IMR-90 (cell line): ENCODE measurements around the gene MTA1. TPM values are rescaled to one million over a fixed set of nuclear protein-coding genes. Genes with fewer than 3 reads are reported as not detected.

ENCODE experiments used
- ATAC-seq: fragments of 200-7000 bp; cut with Tn5 transposase; 2 replicates; pipeline ENCODE4 v1.9.1; 2020; ENCODE audit warnings: low read depth, mild to moderate bottlenecking, moderate library complexity
- BruUV-seq: library from RNA; stranded (reverse); fragments of 400-500 nt; replicated peaks from 2 replicates; lab custom pipeline; 2021; lab: Mats Ljungman, UMichigan
- CTCF ChIA-PET: fragments of 300-600 bp; formaldehyde crosslinking; extraction: SDS; loops from one replicate; lab custom pipeline; 2021; ENCODE audit warnings: antibody characterized with exemption; lab: Yijun Ruan, JAX
- POLR2A ChIA-PET: fragments of 300-600 bp; sonication (Branson Sonifier 250); formaldehyde crosslinking; loops from one replicate; lab custom pipeline; 2022; ENCODE audit warnings: antibody characterized with exemption; ENCODE audit not compliant: unreplicated experiment; lab: Charles Lee
- DNase-seq: peaks from one replicate; pipeline ENCODE4 v3.0.0; 2013
- H2AFZ ChIP-seq: replicated peaks from 2 replicates; pipeline ENCODE3; 2013; ENCODE audit warnings: low read length, mild to moderate bottlenecking; ENCODE audit not compliant: poor library complexity
- H2AK5ac ChIP-seq: 2 replicates; pipeline ENCODE4 v1.6.1; 2013; ENCODE audit warnings: low read depth, low read length, inconsistent platforms
- H2AK9ac ChIP-seq: replicated peaks from 2 replicates; pipeline ENCODE3; 2013; ENCODE audit warnings: mild to moderate bottlenecking, low read depth, low read length, moderate library complexity; ENCODE audit not compliant: poor library complexity
- H2BK120ac ChIP-seq: 2 replicates; pipeline ENCODE4 v1.6.1; 2013; ENCODE audit warnings: low read depth, low read length, inconsistent platforms
- H2BK15ac ChIP-seq: 3 replicates; pipeline ENCODE4 v1.6.1; 2013; ENCODE audit warnings: low read depth, low read length, inconsistent platforms
- H2BK20ac ChIP-seq: 2 replicates; pipeline ENCODE4 v1.6.1; 2013; ENCODE audit warnings: low read depth, mild to moderate bottlenecking, inconsistent platforms, low read length, moderate library complexity
- H2BK5ac ChIP-seq: 2 replicates; pipeline ENCODE4 v1.6.1; 2013; ENCODE audit warnings: mild to moderate bottlenecking, low read depth, low read length, inconsistent platforms; ENCODE audit not compliant: poor library complexity, severe bottlenecking
- H3K14ac ChIP-seq: replicated peaks from 2 replicates; pipeline ENCODE4 v1.6.1; 2013; ENCODE audit warnings: low read depth, low read length, inconsistent platforms
- H3K18ac ChIP-seq: 2 replicates; pipeline ENCODE4 v1.6.1; 2013; ENCODE audit warnings: low read depth, low read length, control low read depth
- H3K23ac ChIP-seq: 2 replicates; pipeline ENCODE4 v1.6.1; 2013; ENCODE audit warnings: low read depth, low read length, inconsistent platforms
- H3K27ac ChIP-seq: 2 replicates; pipeline ENCODE4 v1.5.1; 2013; ENCODE audit warnings: mild to moderate bottlenecking, control low read depth, low read length; ENCODE audit not compliant: insufficient read depth
- H3K27me3 ChIP-seq: 2 replicates; pipeline ENCODE4 v1.6.1; 2013; ENCODE audit warnings: low read length; ENCODE audit not compliant: control insufficient read depth, insufficient read depth
- H3K36me3 ChIP-seq: 2 replicates; pipeline ENCODE4 v1.6.1; 2013; ENCODE audit warnings: low read length, mixed read lengths; ENCODE audit not compliant: control insufficient read depth, insufficient read depth
- H3K4ac ChIP-seq: 2 replicates; pipeline ENCODE4 v1.6.1; 2013; ENCODE audit warnings: low read depth, low read length, inconsistent platforms
- H3K4me1 ChIP-seq: 2 replicates; pipeline ENCODE4 v1.6.1; 2013; ENCODE audit warnings: low read length, mixed read lengths; ENCODE audit not compliant: control insufficient read depth, insufficient read depth
- H3K4me2 ChIP-seq: 2 replicates; pipeline ENCODE4 v1.6.1; 2013; ENCODE audit warnings: low read depth, mild to moderate bottlenecking, control low read depth, low read length, moderate library complexity
- H3K4me3 ChIP-seq: 2 replicates; pipeline ENCODE4 v1.5.1; 2013; ENCODE audit warnings: low read depth, mild to moderate bottlenecking, control low read depth, low read length, moderate library complexity; ENCODE audit not compliant: insufficient read depth
- H3K56ac ChIP-seq: 2 replicates; pipeline ENCODE4 v1.6.1; 2013; ENCODE audit warnings: low read length, inconsistent platforms; ENCODE audit not compliant: insufficient read depth; ENCODE audit errors: extremely low read depth
- H3K79me1 ChIP-seq, 2 experiments: 2 replicates each; pipeline ENCODE4 v1.6.1; 2013; ENCODE audit warnings: low read length in 2 of 2, inconsistent platforms in 1 of 2, low read depth in 1 of 2
- H3K9ac ChIP-seq: 2 replicates; pipeline ENCODE4 v1.6.1; 2013; ENCODE audit warnings: low read depth, low read length, control low read depth
- H3K9me1 ChIP-seq: 2 replicates; pipeline ENCODE4 v1.6.1; 2013; ENCODE audit warnings: low read length, inconsistent platforms; ENCODE audit not compliant: insufficient read depth
- H3K9me3 ChIP-seq: 2 replicates; pipeline ENCODE4 v1.6.1; 2013; ENCODE audit warnings: low read length; ENCODE audit not compliant: control insufficient read depth, insufficient read depth
- H4K20me1 ChIP-seq: 2 replicates; pipeline ENCODE4 v1.6.1; 2013; ENCODE audit warnings: low read length, inconsistent platforms; ENCODE audit not compliant: insufficient read depth
- H4K5ac ChIP-seq: 2 replicates; pipeline ENCODE4 v1.6.1; 2013; ENCODE audit warnings: mild to moderate bottlenecking, low read depth, low read length, control low read depth
- H4K8ac ChIP-seq, 2 experiments: 2 replicates each; pipeline ENCODE4 v1.6.1; 2013; ENCODE audit warnings: low read depth in 2 of 2, low read length in 2 of 2, control low read depth in 1 of 2, inconsistent platforms in 1 of 2
- H4K91ac ChIP-seq: 2 replicates; pipeline ENCODE4 v1.6.1; 2013; ENCODE audit warnings: low read depth, low read length, inconsistent platforms; ENCODE audit not compliant: insufficient read depth
- CEBPB ChIP-seq: IDR thresholded peaks from 2 replicates; pipeline ENCODE4 v1.6.1; 2012; ENCODE audit warnings: low read depth, low read length, improper control_type of control experiment
- FOS ChIP-seq: fragments of 150-350 bp; IDR thresholded peaks from 2 replicates; pipeline ENCODE4 v1.6.1; 2016; ENCODE audit warnings: low read depth, low read length
- MAZ ChIP-seq: IDR thresholded peaks from 2 replicates; pipeline ENCODE4 v1.6.1; 2012; ENCODE audit warnings: low read depth, mild to moderate bottlenecking, low read length, improper control_type of control experiment, moderate library complexity, borderline replicate concordance
- MXI1 ChIP-seq: IDR thresholded peaks from 2 replicates; pipeline ENCODE4 v1.6.1; 2012; ENCODE audit warnings: low read depth, mild to moderate bottlenecking, low read length, moderate library complexity, borderline replicate concordance
- NFE2L2 ChIP-seq: fragments of 150-350 bp; IDR thresholded peaks from 2 replicates; pipeline ENCODE4 v1.6.1; 2016; ENCODE audit warnings: low read depth, mild to moderate bottlenecking, low read length
- POLR2A ChIP-seq: IDR thresholded peaks from 2 replicates; pipeline ENCODE4 v1.6.1; 2012; ENCODE audit warnings: mild to moderate bottlenecking, low read depth, low read length
- RCOR1 ChIP-seq: IDR thresholded peaks from 2 replicates; pipeline ENCODE4 v1.6.1; 2012; ENCODE audit warnings: mild to moderate bottlenecking, low read length, improper control_type of control experiment; ENCODE audit not compliant: insufficient replicate concordance
- WGBS, 2 experiments: methylation state at CpG; one replicate each; pipeline versions ENCODE4 v1.1.5 to v1.1.7; 2013; ENCODE audit warnings: missing lambda C conversion rate in 2 of 2; ENCODE audit not compliant: insufficient read length in 1 of 2; ENCODE audit errors: extremely low coverage in 2 of 2; 5-methylcytosine and 5-hydroxymethylcytosine counted together
- dilution Hi-C: fragments of 300-500 bp; cut with HindIII; formaldehyde crosslinking; loops from one replicate; pipeline ENCODE4 v1.14.3; 2018; ENCODE audit warnings: low sequenced_read_pairs; ENCODE audit not compliant: unreplicated experiment
- in situ Hi-C: fragments of 300-500 bp; cut with MboI; formaldehyde crosslinking; loops from 3 replicates; pipeline ENCODE4 v1.14.3; 2019; ENCODE audit warnings: low sequenced_read_pairs, inconsistent platforms, mixed read lengths
- intact Hi-C: fragments of 100-400 bp; cut with micrococcal nuclease; formaldehyde crosslinking; loops from 2 replicates; pipeline ENCODE4 v1.10.0; 2022
- polyA plus RNA-seq, 3 experiments: library from polyadenylated mRNA; depleted of rRNA; stranded (reverse); fragments of >200 nt; gene quantifications; 2 replicates each; pipeline ENCODE4 v1.2.3, GENCODE V29; 2012; ENCODE audit warnings: low replicate concordance in 1 of 3
- total RNA-seq: library from RNA; depleted of rRNA; stranded (reverse); fragments of >200 nt; gene quantifications from 2 replicates; pipeline ENCODE4 v1.2.3, GENCODE V29; 2012
- TF ChIP-seq, protein P1 (sequence below): fragments of 150-350 bp; IDR thresholded peaks from 2 replicates; pipeline ENCODE4 v1.6.1; 2016; ENCODE audit warnings: low read depth, mild to moderate bottlenecking, low read length, moderate library complexity, borderline replicate concordance
- TF ChIP-seq, protein P2 (sequence below): fragments of 150-350 bp; IDR thresholded peaks from 2 replicates; pipeline ENCODE4 v1.6.1; 2017; ENCODE audit warnings: mild to moderate bottlenecking, antibody characterized with exemption, low read length, low read depth
- TF ChIP-seq, protein P3 (sequence below): conservative IDR thresholded peaks from 2 replicates; pipeline ENCODE4 v1.5.1; 2012; ENCODE audit warnings: mild to moderate bottlenecking, low read depth, low read length, improper control_type of control experiment

Gene MTA1
- total and polyA plus RNA-seq, 2 of the 4 experiments (the other 2 are of a cell fraction) = 21.5 to 61.6 TPM

DNA sequence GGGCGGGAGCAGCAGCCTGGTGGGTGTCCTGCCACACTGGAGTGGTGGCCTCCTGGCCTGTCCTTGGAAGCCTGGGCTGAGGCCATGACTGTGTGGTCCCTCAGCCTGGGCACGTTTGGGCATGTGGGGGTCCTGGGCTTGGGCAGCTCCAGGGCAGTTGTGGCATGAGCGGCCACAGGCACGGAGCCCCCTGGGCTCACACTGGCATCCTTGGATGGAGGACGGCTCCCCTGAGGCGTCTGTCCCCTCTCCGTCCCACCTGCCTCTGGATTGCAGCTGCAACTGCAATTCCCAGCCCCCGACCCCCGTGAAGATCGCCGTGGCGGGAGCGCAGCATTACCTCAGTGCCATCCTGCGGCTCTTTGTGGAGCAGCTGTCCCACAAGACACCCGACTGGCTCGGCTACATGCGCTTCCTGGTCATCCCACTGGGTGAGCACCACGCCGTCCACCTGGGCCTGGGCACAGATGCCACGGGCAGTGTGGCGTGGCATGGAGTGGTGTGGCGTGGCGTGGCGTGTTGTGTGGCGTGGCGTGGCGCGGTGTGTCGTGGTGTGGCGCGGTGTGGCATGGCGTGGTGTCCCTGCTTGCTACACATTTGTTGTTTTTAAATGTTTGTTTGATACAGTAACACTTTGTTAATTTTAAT lies 36.4 kb upstream of the MTA1 start:
- no TSS peak for BruUV-seq
- Histone ChIP-seq H2AK9ac (no peak overlapping the region), H4K91ac (no peak overlapping the region), H3K4ac (no peak overlapping the region), H3K14ac (no peak overlapping the region), H3K4me2 (no peak overlapping the region), H3K9ac (no peak overlapping the region), H2BK15ac (no peak overlapping the region), H3K18ac (no peak overlapping the region), H4K5ac (no peak overlapping the region), H2AFZ (no peak overlapping the region), H2BK5ac (no peak overlapping the region), H2AK5ac (no peak overlapping the region), H4K8ac (no peak overlapping the region), H3K56ac (no peak overlapping the region), H3K4me3 (no peak overlapping the region), H3K27me3 (no peaks in the 10 kb centered on the region), H2BK20ac (no peak overlapping the region), H3K27ac (no peak overlapping the region), H3K9me1 (no peaks in the 10 kb centered on the region), H3K9me3 (no peaks in the 10 kb centered on the region), H4K20me1 (no peaks in the 10 kb centered on the region), H3K4me1 (no peaks in the 10 kb centered on the region), H3K36me3 (peaks cover 31% of the 10 kb centered on the region; the same call in 1 of the 2 replicates), H3K23ac (no peak overlapping the region), H3K79me1 (no peaks in the 10 kb centered on the region), H2BK120ac (no peak overlapping the region)
- CTCF ChIA-PET = no interaction called here
- intact Hi-C loops = no loop called here
- POLR2A ChIA-PET = no interaction called here
- WGBS, 2 experiments = 95% methylated on average over 10 of the region's 32 CpGs; no CpG with 5 or more reads in 1 of the 2 experiments
- ATAC-seq (no peak), DNase-seq (no peak)
- in situ Hi-C loops = no loop called here
- TF ChIP-seq MAZ (no peak), MXI1 (no peak), POLR2A (no peak), NFE2L2 (no peak), RCOR1 (no peak), FOS (no peak), CEBPB (no peak)
- TF ChIP-seq, protein P1, sequence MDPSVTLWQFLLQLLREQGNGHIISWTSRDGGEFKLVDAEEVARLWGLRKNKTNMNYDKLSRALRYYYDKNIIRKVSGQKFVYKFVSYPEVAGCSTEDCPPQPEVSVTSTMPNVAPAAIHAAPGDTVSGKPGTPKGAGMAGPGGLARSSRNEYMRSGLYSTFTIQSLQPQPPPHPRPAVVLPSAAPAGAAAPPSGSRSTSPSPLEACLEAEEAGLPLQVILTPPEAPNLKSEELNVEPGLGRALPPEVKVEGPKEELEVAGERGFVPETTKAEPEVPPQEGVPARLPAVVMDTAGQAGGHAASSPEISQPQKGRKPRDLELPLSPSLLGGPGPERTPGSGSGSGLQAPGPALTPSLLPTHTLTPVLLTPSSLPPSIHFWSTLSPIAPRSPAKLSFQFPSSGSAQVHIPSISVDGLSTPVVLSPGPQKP = no peak
- TF ChIP-seq, protein P2, sequence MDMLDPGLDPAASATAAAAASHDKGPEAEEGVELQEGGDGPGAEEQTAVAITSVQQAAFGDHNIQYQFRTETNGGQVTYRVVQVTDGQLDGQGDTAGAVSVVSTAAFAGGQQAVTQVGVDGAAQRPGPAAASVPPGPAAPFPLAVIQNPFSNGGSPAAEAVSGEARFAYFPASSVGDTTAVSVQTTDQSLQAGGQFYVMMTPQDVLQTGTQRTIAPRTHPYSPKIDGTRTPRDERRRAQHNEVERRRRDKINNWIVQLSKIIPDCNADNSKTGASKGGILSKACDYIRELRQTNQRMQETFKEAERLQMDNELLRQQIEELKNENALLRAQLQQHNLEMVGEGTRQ = no peak
- TF ChIP-seq, protein P3, sequence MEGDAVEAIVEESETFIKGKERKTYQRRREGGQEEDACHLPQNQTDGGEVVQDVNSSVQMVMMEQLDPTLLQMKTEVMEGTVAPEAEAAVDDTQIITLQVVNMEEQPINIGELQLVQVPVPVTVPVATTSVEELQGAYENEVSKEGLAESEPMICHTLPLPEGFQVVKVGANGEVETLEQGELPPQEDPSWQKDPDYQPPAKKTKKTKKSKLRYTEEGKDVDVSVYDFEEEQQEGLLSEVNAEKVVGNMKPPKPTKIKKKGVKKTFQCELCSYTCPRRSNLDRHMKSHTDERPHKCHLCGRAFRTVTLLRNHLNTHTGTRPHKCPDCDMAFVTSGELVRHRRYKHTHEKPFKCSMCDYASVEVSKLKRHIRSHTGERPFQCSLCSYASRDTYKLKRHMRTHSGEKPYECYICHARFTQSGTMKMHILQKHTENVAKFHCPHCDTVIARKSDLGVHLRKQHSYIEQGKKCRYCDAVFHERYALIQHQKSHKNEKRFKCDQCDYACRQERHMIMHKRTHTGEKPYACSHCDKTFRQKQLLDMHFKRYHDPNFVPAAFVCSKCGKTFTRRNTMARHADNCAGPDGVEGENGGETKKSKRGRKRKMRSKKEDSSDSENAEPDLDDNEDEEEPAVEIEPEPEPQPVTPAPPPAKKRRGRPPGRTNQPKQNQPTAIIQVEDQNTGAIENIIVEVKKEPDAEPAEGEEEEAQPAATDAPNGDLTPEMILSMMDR = no peak
- dilution Hi-C loops = no loop called here
